ENCODE data around the gene CCNL2.

GRCh38 chr1:1348420-1349255 is 50.5 kb downstream of the CCNL2 start:
- no peak for TF ChIP-seq CTCF (IDR thresholded peaks at IDR 0.05)
- TF ChIP-seq POLR2A (IDR thresholded peaks at IDR 0.05) = no peak

All from lower leg skin (tissue), 3 donors.